BLaER1 treated with 17β-estradiol and CSF1 and Interleukin-3, amounts not matched to agents 10 nM and 100 nM (cell line): ENCODE data around the gene TRRAP.

Source experiments
- H3K27ac ChIP-seq, 11 experiments: shearing (Covaris generic); formaldehyde crosslinking; 2 replicates each; pipeline ENCODE4 v1.8.1; 2022
- H3K27me3 ChIP-seq, 11 experiments: shearing (Covaris generic); formaldehyde crosslinking; 2 replicates each; pipeline ENCODE4 v1.8.1; 2022
- H3K36me3 ChIP-seq, 11 experiments: shearing (Covaris generic); formaldehyde crosslinking; 2 replicates each; pipeline ENCODE4 v1.8.1; 2022
- H3K4me1 ChIP-seq, 10 experiments: shearing (Covaris generic); formaldehyde crosslinking; 2 replicates each; pipeline ENCODE4 v1.8.1; 2022
- H3K4me2 ChIP-seq, 11 experiments: shearing (Covaris generic); formaldehyde crosslinking; 2 replicates each; pipeline ENCODE4 v1.8.1; 2022
- H3K4me3 ChIP-seq, 10 experiments: shearing (Covaris generic); formaldehyde crosslinking; 2 replicates each; pipeline ENCODE4 v1.8.1; 2022
- H3K9ac ChIP-seq, 11 experiments: shearing (Covaris generic); formaldehyde crosslinking; 2 replicates each; pipeline ENCODE4 v1.8.1; 2022
- H3K9me3 ChIP-seq, 11 experiments: shearing (Covaris generic); formaldehyde crosslinking; replicated peaks in 1 of 11; 2 replicates each; pipeline ENCODE4 v1.8.1; 2022
- H4K20me1 ChIP-seq, 11 experiments: shearing (Covaris generic); formaldehyde crosslinking; 2 replicates each; pipeline ENCODE4 v1.8.1; 2022
- Cebpa-rat ChIP-seq, 11 experiments: shearing (Covaris generic); IDR thresholded peaks; 2 replicates each; pipeline ENCODE4 v1.8.1; 2022

Gene TRRAP

DNA sequence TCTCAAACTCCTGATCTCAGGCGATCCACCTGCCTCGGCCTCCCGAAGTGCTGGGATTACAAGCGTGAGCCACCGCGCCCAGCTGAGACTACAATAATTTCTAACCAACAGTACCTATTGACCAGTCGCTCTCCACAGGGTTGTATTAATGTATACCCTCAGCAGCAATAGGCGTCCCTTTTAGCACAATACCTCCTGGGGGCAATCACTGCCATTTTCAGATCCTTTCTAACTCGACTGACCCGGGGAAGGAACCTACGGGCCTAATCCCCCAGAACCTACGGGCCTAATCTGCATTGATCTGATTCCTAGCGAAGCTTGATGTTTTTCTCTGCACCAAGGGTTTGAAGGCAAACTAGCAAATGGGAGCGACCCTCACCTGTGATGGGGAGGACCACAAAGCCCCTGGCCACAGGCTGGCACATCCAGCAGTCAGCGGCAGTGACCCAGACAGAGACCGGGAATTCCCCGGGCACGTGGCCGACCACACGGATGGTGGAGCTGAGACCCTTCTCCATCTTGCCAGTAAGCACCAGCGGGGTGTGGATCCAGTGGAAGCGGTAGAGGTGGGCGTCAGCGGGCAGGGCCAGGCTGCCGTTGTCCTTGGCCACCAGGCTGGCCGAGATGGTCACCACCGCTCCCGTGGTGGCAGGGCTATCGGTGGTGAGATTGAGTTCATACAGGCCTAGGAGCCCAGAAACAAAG is 15.5 kb upstream of the TRRAP start:
- H3K4me2 ChIP-seq: no peak overlapping the region
- no peaks in the 10 kb centered on the region for H3K36me3 ChIP-seq
- peaks cover 0 to 20% (median 2%) of the 10 kb centered on the region in 10 experiments; a peak in 9 of 20 replicates for H3K4me1 ChIP-seq
- TF ChIP-seq Cebpa-rat (IDR thresholded peaks at IDR 0.05): no peak
- H3K9ac ChIP-seq: no peak overlapping the region
- no peaks in the 10 kb centered on the region for H3K9me3 ChIP-seq
- H4K20me1 ChIP-seq: no peaks in the 10 kb centered on the region; a peak in 2 of 22 replicates
- H3K27ac ChIP-seq: no peak overlapping the region
- peaks cover 0 to 7% (median 2%) of the 10 kb centered on the region in 11 experiments; a peak in 9 of 22 replicates for H3K27me3 ChIP-seq
- no peak overlapping the region for H3K4me3 ChIP-seq

DNA sequence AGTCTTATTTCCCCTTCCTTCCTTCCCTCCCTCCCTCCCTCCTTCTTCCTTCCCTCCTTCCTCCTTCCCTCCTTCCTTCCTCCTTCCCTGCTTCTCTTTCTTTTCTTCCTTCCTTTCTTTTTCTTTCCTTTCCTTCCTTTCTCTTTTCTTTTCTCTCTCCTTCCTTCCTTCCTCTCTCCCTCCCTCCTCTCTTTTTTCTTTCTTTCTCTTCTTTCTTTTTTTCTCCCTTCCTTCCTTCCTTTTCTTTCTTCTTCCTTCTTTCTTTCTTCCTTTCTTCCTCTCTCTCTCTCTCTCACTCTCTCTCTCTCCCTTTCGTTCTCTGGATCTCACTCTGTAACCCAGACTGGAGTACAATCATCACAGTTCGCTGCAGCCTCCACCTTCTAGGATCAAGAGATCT is 14.7 kb upstream of the TRRAP start:
- H3K9me3 ChIP-seq: no peaks in the 10 kb centered on the region
- H3K36me3 ChIP-seq: no peaks in the 10 kb centered on the region
- H3K27ac ChIP-seq: no peak overlapping the region
- TF ChIP-seq Cebpa-rat (IDR thresholded peaks at IDR 0.05): no peak
- H4K20me1 ChIP-seq: no peaks in the 10 kb centered on the region; a peak in 1 of 22 replicates
- no peak overlapping the region for H3K4me2 ChIP-seq
- no peak overlapping the region for H3K4me3 ChIP-seq
- H3K27me3 ChIP-seq: peaks cover 5 to 15% (median 10%) of the 10 kb centered on the region in 11 experiments; a peak in 21 of 22 replicates
- H3K4me1 ChIP-seq: peaks cover under 1 to 20% (median 8%) of the 10 kb centered on the region in 10 experiments; a peak in 19 of 20 replicates
- no peak overlapping the region for H3K9ac ChIP-seq

DNA sequence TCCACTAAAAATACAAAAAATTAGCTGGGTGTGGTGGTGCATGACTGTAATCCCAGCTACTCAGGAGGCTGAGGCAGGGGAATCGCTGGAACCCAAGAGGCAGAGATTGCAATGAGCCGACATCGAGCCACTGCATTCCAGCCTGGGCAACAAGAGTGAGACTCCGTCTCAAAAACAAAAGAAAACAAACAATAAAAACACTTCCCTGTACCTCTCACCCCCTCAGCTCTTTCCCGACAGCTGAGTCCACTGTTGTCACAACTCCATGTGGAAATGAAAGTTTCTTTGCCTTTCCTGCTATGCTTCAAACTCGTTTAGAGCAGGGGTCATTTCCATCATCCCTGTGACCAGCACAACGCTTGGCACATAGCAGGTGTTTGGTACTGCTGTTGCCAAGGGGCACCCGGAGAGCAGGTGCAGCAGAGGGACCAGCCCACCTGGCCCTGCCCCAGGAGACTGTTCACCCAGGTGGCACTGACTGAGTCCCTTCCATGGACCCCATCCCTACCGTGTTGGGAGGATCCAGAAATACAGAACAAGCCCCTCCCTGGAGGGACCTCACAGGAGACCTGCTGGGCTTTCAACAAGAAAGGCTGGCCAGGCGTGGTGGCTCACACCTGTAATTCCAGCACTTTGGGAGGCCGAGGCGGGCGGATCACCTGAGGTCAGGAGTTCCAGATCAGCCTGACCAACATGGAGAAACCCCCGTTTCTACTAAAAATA is 13.4 kb upstream of the TRRAP start:
- Histone ChIP-seq H4K20me1 (peaks cover 0 to 6% (median 0%) of the 10 kb centered on the region in 11 experiments; a peak in 3 of 22 replicates), H3K27me3 (peaks cover 18 to 27% (median 23%) of the 10 kb centered on the region in 11 experiments), H3K4me1 (peaks cover 14 to 32% (median 21%) of the 10 kb centered on the region in 10 experiments), H3K4me2 (peak overlapping the region in 2 of 11 experiments; percentile 32 to 49; a peak in 4 of 22 replicates), H3K27ac (no peak overlapping the region), H3K9me3 (no peaks in the 10 kb centered on the region), H3K36me3 (no peaks in the 10 kb centered on the region), H3K9ac (no peak overlapping the region), H3K4me3 (no peak overlapping the region)
- TF ChIP-seq Cebpa-rat (IDR thresholded peaks at IDR 0.05): no peak

DNA sequence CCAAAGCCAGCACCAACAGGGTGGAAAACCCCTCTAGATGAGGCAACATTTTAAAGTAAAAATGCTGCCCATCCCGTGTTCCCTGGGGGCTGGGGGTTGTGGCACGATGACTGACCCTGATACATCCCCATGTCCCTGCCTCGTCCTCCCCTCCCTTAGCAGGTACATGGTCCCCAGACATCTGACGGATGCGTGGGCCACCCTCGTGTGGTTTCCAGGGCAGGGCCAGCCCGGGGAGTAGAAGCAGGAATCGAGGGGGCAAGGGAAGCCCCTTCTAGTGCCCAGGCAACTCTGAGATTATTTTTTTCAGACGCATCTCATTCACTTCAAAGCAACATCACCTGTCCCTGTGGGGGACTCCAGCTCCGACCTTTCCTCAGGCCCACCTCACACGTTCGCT is 12.0 kb upstream of the TRRAP start:
- Histone ChIP-seq H3K4me1 (peaks cover 24 to 36% (median 30%) of the 10 kb centered on the region in 10 experiments), H3K9ac (no peak overlapping the region), H3K4me3 (no peak overlapping the region), H4K20me1 (peaks cover 0 to 7% (median 0%) of the 10 kb centered on the region in 11 experiments; a peak in 4 of 22 replicates), H3K9me3 (no peaks in the 10 kb centered on the region), H3K27me3 (peaks cover 20 to 29% (median 24%) of the 10 kb centered on the region in 11 experiments), H3K4me2 (no peak overlapping the region), H3K36me3 (no peaks in the 10 kb centered on the region), H3K27ac (no peak overlapping the region)
- no peak for TF ChIP-seq Cebpa-rat (IDR thresholded peaks at IDR 0.05)

DNA sequence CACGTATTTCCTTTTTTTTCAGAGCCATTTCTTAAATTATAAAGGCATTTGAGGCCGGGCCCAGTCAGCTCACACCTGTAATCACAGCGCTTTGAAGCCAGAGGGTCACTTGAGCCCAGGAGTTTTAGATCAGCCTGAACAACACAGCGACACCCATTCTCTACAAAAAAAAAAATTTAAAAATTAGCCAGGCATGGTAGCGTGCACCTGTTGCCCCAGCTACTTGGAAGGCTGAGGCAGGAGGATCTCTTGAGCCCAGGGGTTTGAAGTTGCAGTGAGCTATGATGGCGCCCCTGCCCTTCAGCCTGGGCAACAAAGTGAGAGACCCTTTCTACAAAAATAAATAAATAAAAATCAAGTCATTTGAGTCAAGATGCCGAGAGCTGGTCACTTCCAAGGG is 11.6 kb upstream of the TRRAP start:
- no peaks in the 10 kb centered on the region for H3K9me3 ChIP-seq
- peaks cover 25 to 39% (median 33%) of the 10 kb centered on the region in 10 experiments for H3K4me1 ChIP-seq
- no peaks in the 10 kb centered on the region for H3K36me3 ChIP-seq
- H3K4me2 ChIP-seq: no peak overlapping the region
- peaks cover 0 to 7% (median 0%) of the 10 kb centered on the region in 11 experiments; a peak in 4 of 22 replicates for H4K20me1 ChIP-seq
- TF ChIP-seq Cebpa-rat (IDR thresholded peaks at IDR 0.05): no peak
- no peak overlapping the region for H3K9ac ChIP-seq
- no peak overlapping the region for H3K4me3 ChIP-seq
- H3K27ac ChIP-seq: no peak overlapping the region
- peaks cover 20 to 29% (median 24%) of the 10 kb centered on the region in 11 experiments for H3K27me3 ChIP-seq

DNA sequence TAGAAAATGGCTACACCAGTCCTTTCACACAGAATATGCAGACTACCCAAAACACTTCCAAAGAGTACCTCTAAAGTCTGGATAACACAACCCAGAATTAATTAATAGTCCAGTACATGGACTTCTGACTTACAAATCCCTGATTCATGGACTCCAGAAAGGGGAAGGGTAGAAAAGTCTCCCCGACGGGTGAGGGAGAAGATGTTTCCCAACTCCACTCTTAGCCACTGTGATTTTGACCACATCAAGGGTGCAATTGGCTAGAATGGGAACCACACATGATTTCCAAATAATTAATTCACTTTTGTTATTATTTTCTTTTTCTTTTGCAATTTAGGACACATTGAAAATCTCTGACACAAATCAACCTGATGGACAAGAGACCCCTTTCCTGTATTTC is 9.9 kb upstream of the TRRAP start:
- TF ChIP-seq Cebpa-rat (IDR thresholded peaks at IDR 0.05): no peak; a peak in 1 of 22 replicates
- H3K27me3 ChIP-seq: peaks cover 20 to 29% (median 24%) of the 10 kb centered on the region in 11 experiments
- no peaks in the 10 kb centered on the region for H3K36me3 ChIP-seq
- no peak overlapping the region for H3K27ac ChIP-seq
- no peak overlapping the region for H3K9ac ChIP-seq
- peaks cover 0 to 7% (median 0%) of the 10 kb centered on the region in 11 experiments; a peak in 4 of 22 replicates for H4K20me1 ChIP-seq
- no peaks in the 10 kb centered on the region for H3K9me3 ChIP-seq
- peaks cover 25 to 41% (median 34%) of the 10 kb centered on the region in 10 experiments for H3K4me1 ChIP-seq
- H3K4me3 ChIP-seq: no peak overlapping the region; a peak in 1 of 20 replicates
- H3K4me2 ChIP-seq: peak overlapping the region in 8 of 11 experiments; percentile 95 to 100 (median 100); a peak in 15 of 22 replicates

DNA sequence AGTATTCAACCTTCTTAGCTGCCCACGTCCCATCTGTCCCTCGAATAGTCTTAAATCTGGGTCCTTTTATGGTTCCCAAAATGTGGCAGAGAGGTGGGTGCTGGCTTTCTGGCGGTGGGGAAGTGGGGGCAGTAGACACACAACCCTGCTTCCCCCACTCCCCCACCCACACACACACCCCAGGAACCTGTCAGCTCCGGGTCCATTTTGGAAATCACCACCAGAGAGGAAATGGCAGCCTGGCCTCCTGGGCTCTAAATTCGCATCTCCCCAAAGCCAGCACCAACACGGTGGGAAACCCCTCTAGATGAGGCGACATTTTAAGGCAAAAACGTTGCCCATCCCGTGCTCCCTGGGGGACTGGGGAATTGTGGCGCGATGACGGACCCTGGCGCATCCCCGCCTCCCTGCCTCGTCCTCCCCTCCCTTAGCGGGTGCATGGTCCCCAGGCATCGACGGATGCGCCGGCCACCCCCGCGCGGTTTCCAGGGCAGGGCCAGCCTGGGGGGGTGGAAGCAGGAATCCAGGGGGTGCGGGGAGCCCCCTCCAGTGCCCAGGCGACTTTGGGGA is 9.2 kb upstream of the TRRAP start:
- Histone ChIP-seq H3K9me3 (no peaks in the 10 kb centered on the region), H4K20me1 (peaks cover 0 to 7% (median 0%) of the 10 kb centered on the region in 11 experiments; a peak in 4 of 22 replicates), H3K27me3 (peaks cover 20 to 29% (median 24%) of the 10 kb centered on the region in 11 experiments), H3K4me2 (peak overlapping the region; percentile 95 to 100 (median 100)), H3K4me1 (peaks cover 25 to 46% (median 39%) of the 10 kb centered on the region in 10 experiments), H3K27ac (peak overlapping the region in 6 of 11 experiments; percentile 60 to 68 (median 65); a peak in 9 of 22 replicates), H3K36me3 (no peaks in the 10 kb centered on the region), H3K9ac (peak overlapping the region in 10 of 11 experiments; percentile 61 to 79 (median 72); a peak in 16 of 22 replicates), H3K4me3 (peak overlapping the region; percentile 56 to 80 (median 69))
- no peak for TF ChIP-seq Cebpa-rat (IDR thresholded peaks at IDR 0.05)

DNA sequence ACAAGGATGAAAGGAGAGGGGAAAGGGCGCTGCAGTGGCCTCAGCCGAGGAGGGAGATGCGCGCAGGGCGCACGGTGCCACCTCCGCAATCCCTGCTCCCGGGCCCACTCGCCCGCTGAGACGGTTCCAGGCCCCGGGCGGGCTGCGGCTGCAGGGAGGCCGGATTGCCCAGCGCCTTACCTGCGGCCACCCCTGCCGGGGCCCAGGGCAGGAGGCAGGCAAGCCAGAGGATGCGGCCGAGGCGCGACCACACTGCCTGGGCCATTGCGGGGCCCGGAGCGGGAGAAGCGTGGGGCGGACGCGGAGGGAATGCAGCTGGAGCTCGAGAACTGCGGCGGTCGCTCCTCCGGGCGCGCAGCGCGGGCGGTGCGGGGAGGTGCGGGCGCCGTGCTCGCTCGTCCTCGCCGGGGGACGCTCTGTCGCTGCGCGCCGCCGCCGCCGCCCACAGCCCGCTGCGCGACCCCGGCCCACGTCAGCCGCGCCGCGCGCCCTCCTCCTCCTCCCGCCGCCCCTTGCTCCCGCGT is 8.7 kb upstream of the TRRAP start, which contains the start of gene TMEM130:
Gene TMEM130 (minus strand): TSS at position 418 of the 524 bp plus-strand sequence. CDS start 153 bp downstream, at position 265.
- Histone ChIP-seq H3K27ac (peak within 1 kb of the TSS in 10 of 11 experiments; percentile 14 to 68 (median 62); a peak in 17 of 22 replicates), H3K36me3 (no peaks in the 10 kb centered on the region), H3K4me3 (peak within 1 kb of the TSS; percentile 56 to 80 (median 69)), H3K4me2 (peak within 1 kb of the TSS; percentile 95 to 100 (median 100)), H4K20me1 (peaks cover 0 to 7% (median 0%) of the 10 kb centered on the region in 11 experiments; a peak in 4 of 22 replicates), H3K4me1 (peaks cover 22 to 46% (median 39%) of the 10 kb centered on the region in 10 experiments), H3K27me3 (peaks cover 20 to 29% (median 24%) of the 10 kb centered on the region in 11 experiments), H3K9ac (peak within 1 kb of the TSS; percentile 60 to 79 (median 72); a peak in 20 of 22 replicates), H3K9me3 (no peaks in the 10 kb centered on the region)
- no peak for TF ChIP-seq Cebpa-rat (IDR thresholded peaks at IDR 0.05)
